ENCODE results near the gene FAM120A. TPM values are rescaled to one million over a fixed set of nuclear protein-coding genes. Genes with fewer than 3 reads are reported as not detected.
"Not testable (repeated sequence)": the region's sequence is repeated elsewhere in the genome, so short reads cannot be mapped to it uniquely, and the experiment has no call there.

Gene FAM120A
- total RNA-seq, 1 experiment from 2014 or later = 88.5 TPM

DNA sequence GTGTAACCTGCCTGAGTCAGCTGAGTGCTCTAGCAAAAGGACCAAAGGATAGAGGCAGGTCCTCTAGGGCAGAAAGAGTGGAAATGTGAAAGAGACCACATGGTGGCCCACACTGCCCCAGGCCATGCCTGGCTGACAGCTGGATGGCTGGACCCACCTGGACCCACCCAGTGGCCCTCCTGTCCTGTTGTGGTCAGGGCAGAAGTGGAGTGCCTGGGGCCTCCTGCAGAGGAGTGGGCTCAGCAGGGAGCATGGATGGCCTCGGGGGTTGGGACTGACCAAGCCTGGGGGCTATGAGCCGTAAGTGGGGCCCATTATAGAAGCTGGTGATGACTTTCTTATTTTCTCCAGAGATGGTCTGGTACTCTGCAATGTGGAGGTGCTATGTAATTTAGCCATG lies 57.6 kb downstream of the FAM120A start:
- no peak for DNase-seq (ENCODE audit: low read depth)

- DNase-seq (ENCODE audit: low read depth) = no peak
Measured at GRCh38 chr9:93510041-93510440, 58.6 kb downstream of the FAM120A start.

- DNase-seq (ENCODE audit: low read depth) = peak; percentile 20
Measured at GRCh38 chr9:93511228-93511627, 59.7 kb downstream of the FAM120A start.

- not testable (repeated sequence) for DNase-seq (ENCODE audit: low read depth)
Measured at GRCh38 chr9:93512170-93512812, 60.8 kb downstream of the FAM120A start.

DNA sequence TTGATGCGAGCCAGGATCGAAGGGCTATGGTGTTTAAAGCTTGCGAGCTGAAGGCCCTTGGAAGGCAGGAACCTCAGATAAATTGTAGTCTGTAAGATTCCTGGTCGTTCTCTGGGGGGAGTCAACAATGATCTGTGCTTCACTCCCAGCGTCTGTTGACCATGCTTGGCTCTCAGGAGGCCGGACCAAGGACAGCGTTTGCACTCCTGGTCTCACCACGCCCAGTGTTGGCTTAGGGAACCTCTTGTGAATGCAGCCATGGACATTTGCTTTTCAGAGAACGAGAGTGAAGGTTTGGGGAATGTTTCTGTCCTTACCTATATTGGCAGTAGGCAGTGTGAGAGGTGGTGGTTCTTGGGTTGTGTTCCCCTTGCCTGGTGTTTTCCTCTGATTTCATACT lies 62.1 kb downstream of the FAM120A start:
- DNase-seq (ENCODE audit: low read depth) = no peak

GRCh38 chr9:93517331-93517730 lies 65.8 kb downstream of the FAM120A start:
- DNase-seq (ENCODE audit: low read depth) = peak; percentile 44

DNA sequence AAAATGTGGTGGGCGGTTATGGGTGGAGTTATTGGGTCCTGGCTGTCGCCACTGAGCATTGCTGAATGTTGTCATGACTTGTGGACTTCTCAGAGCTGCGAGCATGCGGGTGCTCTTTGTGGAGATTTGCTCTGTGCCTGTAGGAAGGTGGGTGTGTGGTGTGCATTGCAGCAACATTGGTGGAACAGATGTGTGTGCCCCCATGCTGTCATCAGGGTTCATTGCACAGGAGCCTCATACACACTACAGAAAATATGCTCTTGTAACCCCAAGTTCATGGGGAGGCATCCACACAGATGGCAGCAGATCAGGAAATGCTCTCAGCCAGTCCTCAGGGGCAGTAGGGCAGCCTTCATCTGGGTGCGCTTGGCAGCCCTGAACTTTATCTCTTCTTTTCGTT lies 69.0 kb downstream of the FAM120A start:
- DNase-seq (ENCODE audit: low read depth) = no peak

GRCh38 chr9:93522736-93523135 lies 71.3 kb downstream of the FAM120A start:
- DNase-seq (ENCODE audit: low read depth) = no peak

- no peak for DNase-seq (ENCODE audit: low read depth)
Measured at GRCh38 chr9:93523518-93524144, 72.1 kb downstream of the FAM120A start.

GRCh38 chr9:93525476-93525875 lies 74.0 kb downstream of the FAM120A start:
- DNase-seq (ENCODE audit: low read depth) = no peak

DNA sequence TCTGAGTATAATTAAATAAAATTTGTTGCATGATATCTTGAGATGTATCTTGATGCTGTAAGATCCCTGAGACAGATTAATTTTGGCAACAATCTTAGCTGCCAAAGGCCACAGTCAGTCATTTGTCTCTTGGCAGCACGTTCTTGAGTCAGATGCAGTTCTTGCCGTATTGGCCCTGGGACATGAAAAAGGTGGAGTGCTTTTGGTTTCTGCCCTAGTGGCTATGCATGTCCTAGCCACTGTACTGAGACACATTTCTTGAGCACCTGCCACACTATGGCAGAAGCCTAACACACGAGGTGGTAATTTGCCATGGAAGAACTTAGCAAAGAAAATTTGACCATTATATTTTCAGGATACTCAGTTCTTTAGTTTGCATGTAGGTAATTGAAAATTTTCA lies 79.9 kb downstream of the FAM120A start:
- DNase-seq (ENCODE audit: low read depth) = peak; percentile 19

- no peak for DNase-seq (ENCODE audit: low read depth)
Measured at GRCh38 chr9:93532141-93532540, 80.7 kb downstream of the FAM120A start.

DNA sequence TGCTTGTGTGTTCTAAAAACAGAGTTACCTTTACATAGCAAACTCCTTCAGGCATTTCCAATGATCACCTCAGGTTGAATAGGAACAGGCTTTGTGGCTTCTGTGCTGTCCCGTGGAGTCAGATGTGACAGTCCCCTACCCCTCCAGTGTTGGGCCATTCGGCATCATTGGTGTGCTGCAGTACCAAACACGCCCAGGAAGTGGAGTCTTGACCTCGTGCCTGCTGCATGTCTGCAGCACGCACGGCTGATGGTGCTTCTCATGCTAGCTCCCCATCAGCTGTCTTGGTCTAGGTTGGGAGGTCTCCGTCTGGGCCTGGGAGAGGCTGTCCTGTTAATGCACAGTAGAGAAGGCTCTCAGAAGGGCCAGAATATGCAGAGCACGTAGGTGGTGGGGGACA lies 82.4 kb downstream of the FAM120A start:
- no peak for DNase-seq (ENCODE audit: low read depth)

GRCh38 chr9:93536167-93536566 lies 84.7 kb downstream of the FAM120A start:
- no peak for DNase-seq (ENCODE audit: low read depth)

- DNase-seq (ENCODE audit: low read depth) = no peak
Measured at GRCh38 chr9:93536874-93537273, 85.4 kb downstream of the FAM120A start.

DNA sequence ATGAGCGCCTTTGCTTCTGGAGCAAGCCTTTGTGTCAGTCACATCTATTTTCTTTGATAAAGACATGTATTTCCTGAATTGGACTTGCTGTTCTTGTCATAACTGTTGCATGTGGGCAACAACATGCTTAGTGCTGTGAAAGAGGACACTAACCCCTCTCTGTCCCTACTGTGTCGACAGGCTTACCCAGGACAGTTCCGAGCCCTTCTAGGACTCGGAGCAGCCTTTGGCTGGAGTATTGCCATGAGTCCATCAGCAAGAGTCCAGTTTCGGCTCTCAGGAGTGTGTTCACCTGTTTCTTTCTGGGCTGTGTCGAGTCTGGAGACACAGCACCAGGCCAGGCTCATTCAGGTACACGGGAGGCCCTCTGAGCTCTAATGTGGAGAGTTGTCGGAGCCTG lies 88.8 kb downstream of the FAM120A start:
- no peak for DNase-seq (ENCODE audit: low read depth)

DNA sequence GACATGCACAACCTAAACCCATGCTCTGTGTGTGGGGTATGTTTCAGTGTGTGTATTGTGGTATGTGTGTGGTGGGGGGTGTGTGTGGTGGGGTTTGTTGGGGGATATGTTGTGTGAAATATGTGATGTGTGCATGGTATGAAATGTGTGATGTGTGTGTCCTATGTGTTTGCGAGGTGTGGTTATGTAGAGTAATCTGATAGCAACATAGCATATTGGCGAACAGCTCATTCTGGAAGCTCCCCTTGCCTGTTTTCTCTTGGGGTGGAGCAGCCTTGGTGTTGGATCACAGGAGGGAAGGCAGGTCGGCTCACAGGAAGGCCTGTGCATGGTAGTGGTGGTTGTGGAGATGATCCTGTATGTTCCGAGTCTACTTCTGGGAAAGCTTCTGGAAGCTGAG lies 89.5 kb downstream of the FAM120A start:
- DNase-seq (ENCODE audit: low read depth) = no peak

DNA sequence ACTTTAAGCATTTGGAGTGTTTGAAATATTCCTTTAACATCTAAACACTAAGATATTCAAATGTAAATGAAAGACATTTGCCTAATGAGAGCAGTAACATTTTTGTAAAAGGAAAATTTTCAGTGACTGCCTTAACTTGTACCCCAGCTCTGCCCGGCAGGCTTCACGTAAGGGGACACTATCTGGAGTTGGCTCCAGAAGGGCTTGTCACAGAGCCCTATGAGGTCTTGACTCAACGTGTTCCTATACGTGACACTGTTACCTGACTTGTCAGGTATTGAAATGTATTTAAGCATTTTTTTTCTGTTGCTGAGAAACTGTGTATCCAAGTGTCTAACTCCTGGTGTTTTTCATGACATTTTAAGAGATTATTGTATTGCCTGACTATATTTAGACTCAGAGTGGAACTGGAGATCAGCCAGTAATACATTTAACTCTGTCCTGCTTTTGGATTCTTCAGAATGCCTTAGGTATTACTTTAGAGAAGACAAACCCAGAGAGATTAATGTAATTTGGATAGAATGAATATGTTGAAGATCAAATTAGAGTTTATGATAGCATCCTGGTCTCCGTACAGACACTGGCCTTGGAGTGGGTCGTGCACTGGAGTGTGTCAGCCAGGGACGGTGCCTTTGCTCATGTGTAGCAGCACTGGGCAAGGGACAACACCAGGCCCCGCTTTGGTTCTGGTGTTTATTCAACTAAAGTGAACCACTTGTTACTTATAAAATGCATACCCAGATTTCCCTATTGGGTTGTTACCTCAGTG lies 90.3 kb downstream of the FAM120A start:
- no peak for DNase-seq (ENCODE audit: low read depth)

DNA sequence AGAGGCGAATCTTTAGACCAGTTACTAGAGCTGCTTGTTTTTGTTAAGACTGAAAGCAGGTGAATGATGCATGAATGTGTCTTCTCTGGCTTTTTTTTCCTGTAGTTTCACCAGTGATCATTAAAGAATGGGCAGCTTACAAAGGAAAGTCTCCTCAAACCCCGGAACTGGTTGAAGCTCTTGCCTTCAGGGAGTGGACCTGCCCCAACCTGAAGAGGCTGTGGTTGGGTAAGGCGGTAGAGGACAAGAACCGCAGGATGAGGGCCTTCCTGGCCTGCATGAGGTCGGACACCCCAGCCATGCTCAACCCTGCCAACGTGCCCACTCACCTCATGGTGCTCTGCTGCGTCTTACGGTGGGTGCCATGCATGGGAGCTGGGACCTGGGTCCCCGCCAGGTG lies 91.6 kb downstream of the FAM120A start:
- no peak for DNase-seq (ENCODE audit: low read depth)

- DNase-seq (ENCODE audit: low read depth) = no peak
Measured at GRCh38 chr9:93546356-93546755, 94.9 kb downstream of the FAM120A start.

DNA sequence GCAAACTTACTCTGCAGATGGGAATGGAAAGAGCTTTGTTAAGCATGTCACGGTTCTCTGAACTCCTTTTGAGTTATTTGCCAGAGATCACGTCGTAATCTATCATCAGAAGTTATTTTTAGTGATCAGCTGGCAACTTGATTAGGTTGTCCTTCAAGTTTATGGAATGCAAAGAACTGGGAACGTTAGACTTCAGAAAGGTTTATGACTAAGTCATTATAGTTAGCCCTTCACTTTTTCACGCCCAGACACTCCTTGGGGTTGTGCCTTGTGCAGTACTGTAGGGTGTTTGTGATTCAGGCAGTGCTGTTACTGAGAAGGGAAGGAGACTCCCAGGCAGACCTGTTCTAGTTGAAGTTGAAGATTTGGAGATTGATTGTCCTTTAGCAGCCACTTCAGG lies 98.1 kb downstream of the FAM120A start:
- peak; percentile 28 for DNase-seq (ENCODE audit: low read depth)

DNA sequence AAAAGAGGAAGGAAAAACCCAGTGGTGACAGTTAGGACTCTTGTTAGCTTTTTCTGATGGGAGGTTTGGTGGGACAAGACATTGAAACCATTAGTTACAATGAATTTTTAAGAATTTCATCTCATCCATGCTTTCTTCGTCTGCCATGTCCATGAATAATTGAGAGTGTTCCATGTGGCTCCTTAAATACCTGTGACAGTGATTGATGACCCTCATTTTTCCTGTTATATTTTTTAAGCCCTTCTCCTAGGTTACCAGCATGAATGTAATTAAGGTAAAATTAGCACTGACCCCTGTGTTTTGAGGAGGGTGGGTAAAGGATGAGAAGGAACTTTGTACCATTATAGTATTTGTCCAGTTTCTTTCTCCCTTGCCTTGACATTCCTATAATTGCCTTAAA lies 101.4 kb downstream of the FAM120A start:
- no peak for DNase-seq (ENCODE audit: low read depth)

GRCh38 chr9:93555370-93555769 lies 103.9 kb downstream of the FAM120A start:
- no peak for DNase-seq (ENCODE audit: low read depth)
